SU-DHL-6 (cell line): ENCODE measurements around the gene RAB11A.

Source experiments
- H2AFZ ChIP-seq: fragments of 200-600 bp; sonication (generic); 2 replicates; pipeline ENCODE4 v1.6.1; 2014; ENCODE audit warnings: low read depth, mild to moderate bottlenecking, moderate library complexity, mixed read lengths, antibody characterized with exemption, low read length; ENCODE audit not compliant: severe bottlenecking
- H3F3A ChIP-seq: fragments of 200-600 bp; shearing (Covaris generic); 2 replicates; pipeline ENCODE4 v1.6.0; 2016; ENCODE audit warnings: antibody characterized with exemption, mild to moderate bottlenecking; ENCODE audit not compliant: insufficient read depth
- H3K27ac ChIP-seq: fragments of 200-600 bp; sonication (generic); 2 replicates; pipeline ENCODE4 v1.5.1; 2016; ENCODE audit warnings: low read depth, mild to moderate bottlenecking, low read length, moderate library complexity, mixed read lengths
- H3K27me3 ChIP-seq: fragments of 200-600 bp; sonication (generic), shearing (Covaris generic); 2 replicates; pipeline ENCODE4 v1.6.0; 2014; ENCODE audit warnings: mild to moderate bottlenecking, low read length
- H3K36me3 ChIP-seq: fragments of 200-600 bp; sonication (generic); 2 replicates; pipeline ENCODE4 v1.6.1; 2014; ENCODE audit warnings: mild to moderate bottlenecking, low read length, mixed read lengths
- H3K4me2 ChIP-seq: fragments of 300-600, 200-600 bp; shearing (Covaris generic), sonication (generic); 2 replicates; pipeline ENCODE4 v1.6.0; 2014; ENCODE audit warnings: low read length, low read depth, mild to moderate bottlenecking; ENCODE audit not compliant: poor library complexity, severe bottlenecking
- H3K4me3 ChIP-seq: fragments of 200-600 bp; sonication (generic); 2 replicates; pipeline ENCODE4 v1.5.1; 2014; ENCODE audit warnings: antibody characterized with exemption, low read length, mild to moderate bottlenecking, mixed read lengths; ENCODE audit not compliant: insufficient read depth, poor library complexity, severe bottlenecking
- H3K79me2 ChIP-seq: fragments of 200-600 bp; sonication (generic); 2 replicates; pipeline ENCODE4 v1.6.1; 2014; ENCODE audit warnings: mild to moderate bottlenecking, low read length, moderate library complexity; ENCODE audit not compliant: insufficient read depth
- H3K9ac ChIP-seq: fragments of 200-600 bp; sonication (generic); 2 replicates; pipeline ENCODE4 v1.7.0; 2014; ENCODE audit warnings: mild to moderate bottlenecking, low read length
- H3K9me2 ChIP-seq: fragments of 200-600 bp; sonication (generic); replicated peaks from 2 replicates; pipeline ENCODE4 v1.6.1; 2014; ENCODE audit warnings: low read length; ENCODE audit not compliant: insufficient read depth
- H3K9me3 ChIP-seq: fragments of 200-600 bp; sonication (generic); 2 replicates; pipeline ENCODE4 v1.6.1; 2014; ENCODE audit warnings: low read length, mixed read lengths; ENCODE audit not compliant: insufficient read depth
- H4K20me1 ChIP-seq: fragments of 200-600 bp; sonication (generic); 2 replicates; pipeline ENCODE4 v1.6.1; 2014; ENCODE audit warnings: low read depth, mild to moderate bottlenecking, antibody characterized with exemption, low read length, moderate library complexity, mixed read lengths
- CTCF ChIP-seq: fragments of 200-600 bp; sonication (generic); IDR thresholded peaks from one replicate; pipeline ENCODE4 v1.5.1; 2017; ENCODE audit warnings: antibody characterized with exemption, mild to moderate bottlenecking, low read length, moderate library complexity; ENCODE audit not compliant: insufficient read depth, poor library complexity, severe bottlenecking
- EZH2phosphoT487 ChIP-seq: fragments of 200-600 bp; sonication (generic), shearing (Covaris generic); conservative IDR thresholded peaks from 2 replicates; pipeline ENCODE4 v1.6.1; 2018; ENCODE audit warnings: mild to moderate bottlenecking, antibody characterized with exemption, low read length, moderate library complexity, mixed read lengths

RAB11A gene

GRCh38 chr15:65920121-65920520 lies 50.8 kb downstream of the RAB11A start:
- no peaks in the 10 kb centered on the region for H3K36me3 ChIP-seq
- H3K27ac ChIP-seq = no peak overlapping the region
- no peaks in the 10 kb centered on the region for H3K27me3 ChIP-seq
- no peaks in the 10 kb centered on the region for H3K9me2 ChIP-seq
- H3K9ac ChIP-seq = no peak overlapping the region
- H3K9me3 ChIP-seq = no peaks in the 10 kb centered on the region
- H3F3A ChIP-seq = no peaks in the 10 kb centered on the region
- H2AFZ ChIP-seq = no peak overlapping the region
- H3K79me2 ChIP-seq = no peaks in the 10 kb centered on the region
- no peak for TF ChIP-seq EZH2phosphoT487
- no peak for TF ChIP-seq CTCF
- H3K4me2 ChIP-seq = no peak overlapping the region
- no peak overlapping the region for H3K4me3 ChIP-seq
- no peaks in the 10 kb centered on the region for H4K20me1 ChIP-seq

GRCh38 chr15:65920825-65921309 lies 51.6 kb downstream of the RAB11A start:
- Histone ChIP-seq H4K20me1 (no peaks in the 10 kb centered on the region), H3K4me2 (no peak overlapping the region)

DNA sequence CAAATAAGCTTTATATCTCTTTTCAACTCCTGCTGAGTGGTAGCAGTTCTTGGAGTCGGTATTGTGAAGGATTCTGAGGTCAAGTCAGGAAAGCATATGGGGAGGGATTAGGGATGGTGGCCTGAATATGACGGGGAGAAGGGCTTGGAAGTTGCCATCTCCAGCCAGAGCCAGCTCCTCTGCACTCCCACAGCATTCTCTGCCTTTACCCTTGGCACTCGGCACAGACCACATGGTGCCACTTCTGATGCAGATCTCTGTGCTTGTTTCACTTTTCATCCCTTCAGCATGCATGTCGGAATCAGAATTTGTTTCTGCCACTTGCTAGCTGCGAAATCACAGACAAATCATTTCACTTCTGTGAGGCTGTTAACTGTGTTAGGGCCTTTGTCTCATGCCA lies 52.5 kb downstream of the RAB11A start:
- TF ChIP-seq EZH2phosphoT487 (no peak), CTCF (no peak)
- no peaks in the 10 kb centered on the region for H3K36me3 ChIP-seq
- H2AFZ ChIP-seq = no peak overlapping the region
- H3K79me2 ChIP-seq = no peaks in the 10 kb centered on the region
- H3K9me3 ChIP-seq = no peaks in the 10 kb centered on the region
- no peaks in the 10 kb centered on the region for H3F3A ChIP-seq
- H3K9ac ChIP-seq = no peak overlapping the region
- no peaks in the 10 kb centered on the region for H4K20me1 ChIP-seq
- H3K27ac ChIP-seq = no peak overlapping the region
- no peaks in the 10 kb centered on the region for H3K27me3 ChIP-seq
- H3K4me2 ChIP-seq = no peak overlapping the region
- no peak overlapping the region for H3K4me3 ChIP-seq
- no peaks in the 10 kb centered on the region for H3K9me2 ChIP-seq

More at GRCh38 chr15:65920825-65921309, 51.6 kb downstream of the RAB11A start:
- Histone ChIP-seq H3K79me2 (no peaks in the 10 kb centered on the region), H3F3A (no peaks in the 10 kb centered on the region), H3K27ac (no peak overlapping the region), H3K9me3 (no peaks in the 10 kb centered on the region), H3K4me3 (no peak overlapping the region), H3K36me3 (no peaks in the 10 kb centered on the region), H2AFZ (no peak overlapping the region), H3K9ac (no peak overlapping the region), H3K9me2 (no peaks in the 10 kb centered on the region), H3K27me3 (no peaks in the 10 kb centered on the region)
- TF ChIP-seq CTCF (no peak), EZH2phosphoT487 (no peak)
